Globus pallidus (tissue), 1 donor: ENCODE results near the gene COPS9.

Experiments
- DNase-seq: peaks from one replicate; pipeline ENCODE4 v3.0.0-alpha.2; 2015; ENCODE audit warnings: low spot score

The COPS9 gene

GRCh38 chr2:240136013-240136670 lies at the start of gene COPS9:
Gene COPS9, minus strand, starts transcription at chr2:240136305. Its CDS starts 21 bp downstream, at chr2:240136284.
- DNase-seq = peak; percentile 78

DNA sequence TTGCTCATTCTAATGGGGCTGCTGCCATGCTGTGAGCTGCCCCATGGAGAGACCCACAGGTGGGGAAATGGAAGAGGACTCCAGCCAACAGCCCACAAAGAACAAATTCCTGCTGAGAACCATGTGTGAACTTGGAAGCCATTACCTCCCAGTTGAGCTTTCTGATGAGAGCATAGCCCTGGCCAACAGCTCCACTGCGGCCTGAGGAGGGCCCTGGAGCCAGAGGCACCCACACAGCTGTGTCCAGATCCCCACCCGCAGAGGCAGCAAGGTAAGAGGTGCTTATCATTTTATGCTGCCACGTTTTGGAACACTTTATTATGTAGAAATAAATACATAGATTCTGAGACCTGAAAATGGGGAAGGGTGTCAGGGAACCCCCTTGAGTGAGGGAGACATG lies 48.6 kb upstream of the COPS9 start:
- DNase-seq = no peak

DNA sequence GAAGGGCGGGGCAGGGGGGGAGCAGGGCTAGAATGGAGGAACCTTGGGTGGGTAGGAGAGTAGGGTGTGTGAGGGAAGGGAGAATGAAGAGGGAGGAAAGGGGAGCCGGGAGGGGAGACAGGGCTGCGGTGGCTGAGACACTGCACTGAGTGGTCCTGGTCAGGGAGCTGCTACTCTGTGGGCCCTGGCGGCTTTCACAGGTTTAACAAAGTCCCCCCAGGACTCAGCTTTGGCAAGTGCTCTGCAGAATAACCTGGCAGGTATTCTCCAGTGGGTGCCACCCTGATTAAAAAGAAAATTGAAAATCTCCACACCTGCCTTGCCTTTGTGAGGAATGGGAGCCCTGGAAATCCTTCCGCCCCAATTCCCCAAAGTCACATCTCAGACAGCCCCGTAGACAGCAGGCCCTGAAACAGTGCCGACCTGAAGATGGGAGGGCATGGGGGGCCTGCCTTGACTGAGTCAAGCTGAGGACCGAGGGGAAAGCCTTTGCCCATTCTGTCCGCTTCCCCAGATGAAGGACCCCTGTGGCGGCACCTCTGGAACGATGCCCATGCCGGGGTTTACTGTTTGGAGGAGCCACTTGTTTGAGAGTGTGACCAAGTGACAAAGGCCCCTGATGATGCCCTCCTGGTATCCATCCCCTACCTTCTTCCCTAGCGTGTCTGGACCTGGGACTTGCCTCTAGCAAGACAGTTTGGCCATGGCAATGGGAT lies 47.9 kb upstream of the COPS9 start:
- no peak for DNase-seq

DNA sequence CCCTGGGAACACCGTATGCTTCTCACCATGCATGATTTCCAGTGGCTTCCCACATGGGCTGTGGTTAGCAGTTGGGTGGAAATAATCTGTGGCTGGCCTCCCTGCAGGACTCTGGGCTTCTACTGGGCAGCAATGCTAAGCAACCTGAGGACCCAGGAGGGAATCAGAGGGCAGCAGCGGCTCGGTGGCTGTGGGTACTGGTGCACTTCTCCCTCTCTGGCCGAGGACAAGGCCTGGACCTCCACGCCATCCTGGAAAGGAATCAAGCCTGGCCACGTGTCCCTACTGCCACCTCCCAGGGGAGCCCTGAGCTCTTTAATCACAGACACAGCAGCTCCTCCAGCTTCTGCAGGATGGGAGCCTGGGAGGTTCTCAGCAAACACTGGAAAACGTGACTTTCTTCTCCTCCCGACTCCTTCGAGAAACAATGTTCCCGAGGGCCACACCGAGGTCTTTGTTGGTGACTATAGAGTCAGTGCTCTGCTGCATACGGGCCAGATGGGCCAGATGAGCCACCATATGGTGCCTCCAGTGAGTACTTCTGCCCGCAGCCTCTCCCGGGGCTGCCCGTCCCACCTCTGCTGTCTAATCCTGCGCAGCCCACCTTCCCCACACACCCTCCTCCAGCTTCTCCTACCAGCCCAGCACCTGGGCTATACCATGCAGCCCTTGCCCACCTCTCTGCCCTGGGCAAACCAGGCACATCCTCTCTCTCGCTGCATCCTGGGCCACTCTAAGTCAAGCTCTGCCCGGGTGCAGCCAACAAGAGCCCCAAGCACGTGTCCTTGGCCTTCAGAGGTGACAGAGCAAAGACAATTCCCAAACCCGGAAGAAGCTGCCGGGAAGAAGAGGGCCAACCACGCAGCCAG lies 47.1 kb upstream of the COPS9 start:
- no peak for DNase-seq

GRCh38 chr2:240182476-240182875 lies 46.4 kb upstream of the COPS9 start:
- DNase-seq = no peak

- DNase-seq = no peak
Observed at GRCh38 chr2:240182001-240182400, 45.9 kb upstream of the COPS9 start.

GRCh38 chr2:240179941-240180666 lies 44.0 kb upstream of the COPS9 start:
- DNase-seq = no peak

- DNase-seq = no peak
Observed at GRCh38 chr2:240179186-240179815, 43.2 kb upstream of the COPS9 start.

DNA sequence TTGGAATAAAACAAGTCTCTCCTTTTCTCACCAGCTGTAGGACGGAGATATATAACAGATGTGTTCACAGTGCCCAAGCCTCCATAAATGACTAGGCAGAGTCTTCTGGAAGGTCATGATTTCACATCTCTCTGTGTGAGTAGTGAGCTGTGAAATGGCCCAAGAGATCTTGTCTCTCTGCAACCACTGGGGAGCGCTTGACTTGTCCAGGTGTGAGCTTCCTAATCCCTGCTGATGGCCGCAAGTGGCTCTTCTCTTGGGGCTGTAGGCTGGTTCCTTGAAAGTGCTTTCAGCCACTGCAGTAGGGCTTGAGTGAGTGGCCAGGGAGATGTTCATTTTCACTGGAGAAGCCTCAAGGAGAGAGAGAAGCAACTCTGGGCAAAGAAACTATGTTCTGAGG lies 42.5 kb upstream of the COPS9 start:
- DNase-seq = no peak

GRCh38 chr2:240174496-240174895 lies 38.4 kb upstream of the COPS9 start:
- DNase-seq = no peak

DNA sequence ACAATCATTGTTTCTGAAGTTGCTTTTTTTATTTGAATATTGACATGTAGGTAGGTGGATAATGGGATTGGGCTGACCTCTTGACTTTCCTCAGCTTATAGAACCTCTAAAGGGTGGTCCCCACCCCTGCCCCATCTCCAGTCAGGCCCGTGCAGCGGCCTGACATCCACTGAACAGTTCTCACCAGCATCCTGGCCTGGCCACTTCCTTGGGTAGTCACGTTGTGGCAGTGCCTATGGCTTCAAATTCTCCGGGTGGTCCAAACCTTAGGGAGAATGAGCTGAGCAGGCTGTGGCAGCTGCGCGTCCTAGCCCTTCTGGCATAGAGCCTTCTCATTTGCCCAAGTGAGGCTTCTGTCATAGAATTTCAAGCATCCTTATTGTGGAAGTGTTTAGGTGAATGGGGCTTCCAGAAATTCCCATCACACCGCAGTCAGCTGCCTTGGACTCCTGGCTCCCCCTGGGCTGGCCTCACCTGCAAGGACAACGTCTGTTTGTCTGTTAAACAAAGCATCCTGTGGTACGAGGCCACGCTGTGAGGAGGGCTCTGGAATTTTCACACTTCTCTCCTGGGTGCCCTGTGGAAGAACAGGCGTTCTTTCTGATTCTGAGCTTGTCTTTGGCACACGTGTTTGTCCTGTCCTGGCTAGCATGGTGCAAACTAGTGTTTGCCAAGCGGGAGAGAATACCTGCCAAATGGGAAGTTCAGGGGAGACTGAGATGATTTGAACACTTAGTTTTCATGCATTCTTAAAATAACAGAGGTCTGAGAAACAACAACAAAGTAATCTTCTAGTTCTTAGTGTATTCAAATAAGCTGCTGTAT lies 36.2 kb upstream of the COPS9 start:
- DNase-seq = no peak

GRCh38 chr2:240170883-240171282 lies 34.8 kb upstream of the COPS9 start:
- no peak for DNase-seq

DNA sequence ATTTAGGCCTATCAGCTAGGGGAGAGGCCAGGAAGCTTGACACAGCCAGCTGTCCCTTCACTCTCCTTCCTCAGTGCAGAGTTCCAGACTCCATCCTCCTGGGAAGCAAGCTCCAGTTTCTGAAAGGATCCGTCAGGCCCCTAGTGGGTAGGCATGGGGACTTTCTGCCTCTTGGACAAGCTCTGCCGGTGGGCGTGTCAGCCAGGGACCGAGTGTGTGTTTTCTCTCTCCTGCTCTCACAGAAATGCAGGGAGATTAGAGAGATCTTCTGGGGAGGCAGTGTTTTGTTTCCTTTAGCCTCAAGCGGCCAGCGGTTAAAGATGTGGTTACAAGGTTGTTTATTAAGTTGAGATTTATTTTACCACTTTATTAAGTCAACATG lies 34.2 kb upstream of the COPS9 start:
- DNase-seq = no peak

GRCh38 chr2:240169486-240170353 lies 33.6 kb upstream of the COPS9 start:
- no peak for DNase-seq

- no peak for DNase-seq
Observed at GRCh38 chr2:240168546-240169361, 32.6 kb upstream of the COPS9 start.

GRCh38 chr2:240168041-240168440 lies 31.9 kb upstream of the COPS9 start:
- no peak for DNase-seq

- no peak for DNase-seq
Observed at GRCh38 chr2:240167588-240167880, 31.4 kb upstream of the COPS9 start.

DNA sequence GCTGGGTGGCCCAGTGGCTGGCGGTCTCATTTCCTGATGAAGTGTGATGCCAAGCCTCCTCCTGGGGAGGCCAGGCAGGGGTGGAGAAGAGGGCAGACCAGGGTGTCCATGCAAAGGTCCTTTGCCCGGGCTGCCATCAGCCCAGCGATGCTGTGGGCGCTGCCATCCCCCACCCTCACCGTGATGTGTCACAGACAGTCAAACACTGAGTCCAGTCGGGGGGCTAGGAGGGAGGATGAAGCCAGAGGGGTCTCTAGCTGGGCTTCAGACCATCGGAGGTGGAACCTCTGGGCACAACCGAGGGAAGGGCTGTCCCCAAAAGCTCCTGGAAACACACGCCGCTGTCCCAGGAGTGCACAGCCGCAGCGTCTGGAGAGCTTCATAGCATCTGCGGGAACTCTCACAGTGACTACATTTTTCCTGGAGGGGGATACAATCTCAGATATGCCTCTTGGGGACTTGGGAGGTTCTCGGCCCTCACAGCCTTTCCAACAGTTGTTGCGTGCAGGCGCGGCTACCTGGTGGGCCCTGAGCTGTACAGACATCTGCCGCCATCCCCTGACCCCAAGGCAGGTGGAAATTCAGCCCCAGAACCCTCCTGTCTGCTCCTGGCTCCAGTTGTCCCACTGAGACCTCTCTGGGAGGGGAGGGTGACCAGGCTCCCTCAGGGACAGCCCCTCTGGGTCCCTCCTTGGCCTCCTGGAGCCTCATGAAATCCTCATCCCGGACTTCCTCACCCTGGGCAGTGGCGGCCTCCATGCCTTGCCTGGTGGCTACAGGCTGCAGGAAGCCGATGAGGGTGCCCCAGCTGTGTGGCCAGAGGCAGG lies 30.9 kb upstream of the COPS9 start:
- no peak for DNase-seq
